Ishikawa (cell line): ENCODE data around the gene CDPF1.

ENCODE experiments used
- CREB1 ChIP-seq: IDR thresholded peaks from 2 replicates; pipeline ENCODE4 v1.6.1; 2012; ENCODE audit warnings: low read depth
- EGR1 ChIP-seq: IDR thresholded peaks from 2 replicates; pipeline ENCODE4 v1.6.1; 2012
- EP300 ChIP-seq: IDR thresholded peaks from 2 replicates; pipeline ENCODE4 v1.6.1; 2012; ENCODE audit warnings: borderline replicate concordance
- FOXM1 ChIP-seq: IDR thresholded peaks from 2 replicates; pipeline ENCODE4 v1.6.1; 2012; ENCODE audit warnings: low read depth, borderline replicate concordance
- NFIC ChIP-seq: IDR thresholded peaks from 2 replicates; pipeline ENCODE4 v1.6.1; 2012
- RAD21 ChIP-seq: IDR thresholded peaks from 2 replicates; pipeline ENCODE4 v1.6.1; 2012; ENCODE audit warnings: low read depth
- REST ChIP-seq: IDR thresholded peaks from 2 replicates; pipeline ENCODE4 v1.6.1; 2012; ENCODE audit warnings: low read depth, mild to moderate bottlenecking
- USF1 ChIP-seq: IDR thresholded peaks from 2 replicates; pipeline ENCODE4 v1.6.1; 2012
- YY1 ChIP-seq: IDR thresholded peaks from 2 replicates; pipeline ENCODE4 v1.6.1; 2012; ENCODE audit warnings: low read depth
- TF ChIP-seq, protein P1 (sequence below): IDR thresholded peaks from 2 replicates; pipeline ENCODE4 v1.6.1; 2012

GRCh38 chr22:46256358-46256958 is 6.4 kb upstream of the CDPF1 start:
- TF ChIP-seq REST, result no peak
- no peak for TF ChIP-seq NFIC
- TF ChIP-seq, protein P1, sequence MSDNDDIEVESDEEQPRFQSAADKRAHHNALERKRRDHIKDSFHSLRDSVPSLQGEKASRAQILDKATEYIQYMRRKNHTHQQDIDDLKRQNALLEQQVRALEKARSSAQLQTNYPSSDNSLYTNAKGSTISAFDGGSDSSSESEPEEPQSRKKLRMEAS, result no peak
- no peak for TF ChIP-seq EP300
- TF ChIP-seq FOXM1, result no peak
- TF ChIP-seq USF1, result no peak
- no peak for TF ChIP-seq EGR1
- no peak for TF ChIP-seq YY1
- no peak for TF ChIP-seq RAD21
- no peak for TF ChIP-seq CREB1
